Measurements from ENCODE around the gene RPUSD4.

Gene RPUSD4

DNA sequence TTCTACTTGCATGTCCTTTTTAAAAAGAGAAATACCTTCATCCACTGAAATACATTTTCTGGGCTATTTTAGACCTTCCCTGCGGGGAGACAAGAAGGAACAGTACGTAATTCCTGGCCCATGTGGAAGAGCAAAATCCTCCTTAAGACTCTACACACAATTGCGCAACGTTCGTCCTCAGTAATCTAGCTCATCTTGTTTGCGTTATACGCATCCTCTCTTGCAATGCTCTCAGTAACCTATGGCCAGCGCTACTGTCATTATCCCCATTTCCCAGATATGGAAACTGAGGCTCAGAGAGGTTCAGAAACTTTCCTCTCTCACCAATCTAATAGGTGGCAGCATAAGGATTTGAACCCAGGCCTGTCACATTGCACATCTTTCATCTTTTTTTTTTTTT, 54.6 kb downstream of the RPUSD4 start:
- no peak for FAIRE-seq
- no peak for DNase-seq (ENCODE audit: insufficient read length, low spot score)
- TF ChIP-seq, protein P1, sequence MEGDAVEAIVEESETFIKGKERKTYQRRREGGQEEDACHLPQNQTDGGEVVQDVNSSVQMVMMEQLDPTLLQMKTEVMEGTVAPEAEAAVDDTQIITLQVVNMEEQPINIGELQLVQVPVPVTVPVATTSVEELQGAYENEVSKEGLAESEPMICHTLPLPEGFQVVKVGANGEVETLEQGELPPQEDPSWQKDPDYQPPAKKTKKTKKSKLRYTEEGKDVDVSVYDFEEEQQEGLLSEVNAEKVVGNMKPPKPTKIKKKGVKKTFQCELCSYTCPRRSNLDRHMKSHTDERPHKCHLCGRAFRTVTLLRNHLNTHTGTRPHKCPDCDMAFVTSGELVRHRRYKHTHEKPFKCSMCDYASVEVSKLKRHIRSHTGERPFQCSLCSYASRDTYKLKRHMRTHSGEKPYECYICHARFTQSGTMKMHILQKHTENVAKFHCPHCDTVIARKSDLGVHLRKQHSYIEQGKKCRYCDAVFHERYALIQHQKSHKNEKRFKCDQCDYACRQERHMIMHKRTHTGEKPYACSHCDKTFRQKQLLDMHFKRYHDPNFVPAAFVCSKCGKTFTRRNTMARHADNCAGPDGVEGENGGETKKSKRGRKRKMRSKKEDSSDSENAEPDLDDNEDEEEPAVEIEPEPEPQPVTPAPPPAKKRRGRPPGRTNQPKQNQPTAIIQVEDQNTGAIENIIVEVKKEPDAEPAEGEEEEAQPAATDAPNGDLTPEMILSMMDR (IDR thresholded peaks at IDR 0.05; ENCODE audit: insufficient read depth, missing control alignments) = no peak

DNA sequence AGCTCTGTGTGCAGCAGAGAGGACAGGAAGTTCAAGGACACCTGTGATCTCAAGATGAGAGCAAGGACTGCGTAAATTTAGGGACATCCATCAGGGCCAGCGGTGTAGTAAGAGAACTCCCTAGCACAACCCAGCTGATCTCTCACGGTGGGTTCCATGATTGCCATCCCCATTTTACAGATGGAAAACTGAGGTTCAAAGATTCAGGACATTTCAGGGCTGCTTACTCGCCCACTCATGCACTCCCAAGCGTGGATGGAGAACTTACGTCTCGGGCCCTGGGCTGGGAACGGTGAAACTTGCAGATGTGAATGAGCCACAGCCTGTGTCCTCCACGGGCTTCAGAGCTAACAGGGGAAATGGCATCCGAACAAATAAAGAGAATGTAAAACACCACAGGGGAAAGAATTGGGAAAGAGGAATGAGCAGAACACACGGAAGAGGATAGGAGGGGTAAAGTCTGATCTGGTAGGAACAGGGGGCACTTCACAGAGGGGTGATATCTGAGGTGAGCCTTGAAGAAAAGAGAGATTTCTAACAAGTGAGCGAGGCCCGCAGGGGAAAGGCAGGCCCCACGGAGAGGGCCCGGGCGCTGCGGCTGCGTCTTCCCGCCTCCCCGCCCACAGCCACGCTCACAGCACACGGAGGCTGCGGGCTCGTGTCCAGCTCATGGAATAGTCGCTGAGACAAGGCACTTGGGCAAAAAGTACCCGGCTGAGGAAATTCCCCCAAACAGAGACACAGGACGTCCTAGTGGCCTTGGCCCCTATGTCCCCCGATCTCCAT, 55.9 kb downstream of the RPUSD4 start:
- no peak for FAIRE-seq
- TF ChIP-seq, protein P1 (IDR thresholded peaks at IDR 0.05; ENCODE audit: insufficient read depth, missing control alignments) = no peak
- DNase-seq (ENCODE audit: insufficient read length, low spot score) = no peak

DNA sequence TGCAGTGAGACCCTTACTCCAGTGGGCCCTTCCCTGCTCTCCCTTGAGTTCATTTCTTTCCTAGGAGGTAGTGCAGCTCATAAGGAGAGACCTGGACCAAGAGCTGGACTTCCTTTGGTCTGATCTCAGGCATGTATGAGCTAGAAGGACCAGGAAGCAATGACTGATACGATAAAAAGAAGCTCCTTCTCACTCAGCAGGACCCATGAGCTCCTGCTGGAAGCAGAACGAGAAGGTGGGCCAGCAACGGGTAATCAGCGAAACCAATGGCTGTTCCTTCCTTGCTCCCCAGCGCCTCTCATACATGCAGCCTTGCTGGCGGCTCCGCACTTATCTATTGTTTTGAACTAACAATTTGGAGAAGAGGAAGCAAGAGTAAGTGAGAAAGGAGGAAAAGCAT, 56.8 kb downstream of the RPUSD4 start:
- DNase-seq (ENCODE audit: insufficient read length, low spot score) (no peak), FAIRE-seq (no peak)

DNA sequence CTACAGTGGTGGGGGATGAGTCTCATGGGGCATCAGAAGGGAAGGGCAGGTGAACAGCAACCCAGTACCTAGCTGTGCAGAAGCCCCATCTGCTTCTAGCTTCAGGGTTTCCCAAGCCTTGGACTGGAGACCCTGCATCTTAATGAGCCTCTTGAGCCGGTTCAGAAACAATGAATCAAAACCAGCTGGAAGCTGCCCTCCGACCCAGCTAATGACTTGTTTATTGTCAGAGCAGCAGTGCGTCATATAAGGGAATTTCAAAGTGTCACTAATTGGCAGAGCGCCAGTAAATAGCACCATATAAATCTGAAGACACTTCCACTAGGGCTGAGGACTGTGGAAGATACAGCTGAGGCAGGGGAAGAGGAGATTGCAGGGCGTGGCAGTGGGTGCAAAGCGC, 57.5 kb downstream of the RPUSD4 start:
- TF ChIP-seq, protein P1 (IDR thresholded peaks at IDR 0.05; ENCODE audit: insufficient read depth, missing control alignments) = no peak
- DNase-seq (ENCODE audit: insufficient read length, low spot score) (no peak), FAIRE-seq (no peak)

More for the DNA sequence above, 56.8 kb downstream of the RPUSD4 start:
- TF ChIP-seq, protein P1 (IDR thresholded peaks at IDR 0.05; ENCODE audit: insufficient read depth, missing control alignments) = no peak

DNA sequence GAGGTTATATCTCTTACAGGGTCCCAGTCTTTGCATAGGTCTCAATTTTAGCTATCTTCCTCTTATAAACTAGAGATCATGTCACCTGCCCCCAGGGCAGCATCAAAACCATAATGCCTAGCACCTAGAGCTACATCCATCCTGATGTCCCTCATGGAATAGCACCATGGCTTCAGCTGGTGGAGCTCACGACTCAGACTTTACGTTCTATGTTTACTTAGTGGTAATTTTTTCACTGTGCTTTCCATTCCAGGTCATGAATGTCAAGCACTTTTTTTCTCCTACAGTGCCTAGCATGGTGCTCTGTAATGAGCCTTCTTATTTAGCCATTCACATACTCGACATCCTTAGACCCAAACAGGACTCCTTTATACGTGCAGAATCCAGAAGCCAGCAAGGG, 58.4 kb downstream of the RPUSD4 start:
- FAIRE-seq = no peak
- no peak for DNase-seq (ENCODE audit: insufficient read length, low spot score)
- TF ChIP-seq, protein P1 (IDR thresholded peaks at IDR 0.05; ENCODE audit: insufficient read depth, missing control alignments) = no peak

GRCh38 chr11:126152586-126152985, 58.9 kb downstream of the RPUSD4 start:
- TF ChIP-seq, protein P1 (IDR thresholded peaks at IDR 0.05; ENCODE audit: insufficient read depth, missing control alignments) = no peak
- DNase-seq (ENCODE audit: insufficient read length, low spot score) (no peak), FAIRE-seq (no peak)

- no peak for DNase-seq (ENCODE audit: insufficient read length, low spot score)
- no peak for FAIRE-seq
- TF ChIP-seq, protein P1 (IDR thresholded peaks at IDR 0.05; ENCODE audit: insufficient read depth, missing control alignments) = no peak
Measured at GRCh38 chr11:126152152-126152551, 59.3 kb downstream of the RPUSD4 start.
